Hematopoietic multipotent progenitor cell treated with erythropoietin and hydrocortisone succinate and interleukin-3 and kit ligand, for 17 days (in vitro differentiated cells): ENCODE data around the gene KCNB1.

Source experiments
- DNase-seq: peaks from one replicate; pipeline ENCODE4 v3.0.0-alpha.2; 2015; ENCODE audit warnings: low spot score

KCNB1 gene

DNA sequence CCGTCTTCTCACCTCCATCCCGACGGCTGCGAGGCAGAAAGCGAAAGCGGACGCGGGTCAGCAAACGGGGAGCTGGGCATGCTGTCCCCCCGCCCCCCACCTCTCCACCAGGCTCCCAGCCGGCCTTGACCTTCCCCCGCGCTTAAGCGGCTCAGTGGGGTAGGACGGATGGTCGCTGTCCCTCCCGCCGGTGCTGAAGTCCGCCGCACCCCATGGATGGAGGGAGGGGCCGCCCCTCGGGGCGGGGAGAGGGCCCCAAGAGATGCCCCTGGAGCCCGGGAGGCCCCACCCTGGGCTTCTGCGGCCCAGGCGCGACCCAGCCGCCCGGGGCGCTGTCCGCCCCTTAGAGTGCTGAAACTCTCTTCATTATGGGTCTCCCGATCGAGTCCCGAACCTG, at the start of gene KCNB1:
Gene KCNB1, minus strand, starts transcription at position 48 of the 397 bp plus-strand sequence. CDS start 188 bp downstream, outside the sequence.
- no peak for DNase-seq

DNA sequence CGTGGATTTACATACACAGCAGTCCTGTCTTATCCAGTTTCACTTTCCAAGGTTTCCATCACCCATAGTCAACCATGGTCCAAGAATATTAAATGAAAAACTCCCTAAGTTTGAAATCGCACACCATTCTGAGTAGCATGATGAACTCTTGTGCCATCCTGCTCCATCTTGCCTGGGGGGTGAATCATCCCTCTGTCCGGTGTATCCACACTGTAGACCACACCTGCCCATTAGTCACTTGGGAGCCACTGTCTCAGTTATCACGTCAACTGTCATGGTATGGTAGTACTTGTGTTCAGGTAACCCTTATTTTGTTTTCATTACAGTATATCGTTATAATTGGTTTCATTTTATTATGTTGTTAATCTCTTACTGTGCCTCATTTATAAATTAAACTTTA, 47.0 kb upstream of the KCNB1 start:
- no peak for DNase-seq

DNA sequence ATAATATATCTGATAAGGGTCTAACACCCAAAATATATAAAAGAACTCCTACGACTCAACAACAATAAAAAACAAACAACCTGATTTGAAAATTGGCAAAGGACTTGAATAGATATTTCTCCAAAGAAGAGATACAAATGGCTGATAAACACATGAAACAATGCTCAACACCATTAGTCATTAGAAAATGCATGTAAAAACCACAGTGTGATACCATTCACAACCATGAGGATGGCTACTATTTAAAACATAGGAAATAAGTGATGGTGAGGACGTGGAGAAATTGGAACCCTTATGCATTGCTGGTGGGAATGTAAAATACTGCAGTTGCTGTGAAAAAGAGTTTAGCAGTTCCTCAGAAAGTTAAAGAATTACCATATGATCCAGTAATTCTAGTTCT, 44.1 kb upstream of the KCNB1 start:
- DNase-seq, result no peak

DNA sequence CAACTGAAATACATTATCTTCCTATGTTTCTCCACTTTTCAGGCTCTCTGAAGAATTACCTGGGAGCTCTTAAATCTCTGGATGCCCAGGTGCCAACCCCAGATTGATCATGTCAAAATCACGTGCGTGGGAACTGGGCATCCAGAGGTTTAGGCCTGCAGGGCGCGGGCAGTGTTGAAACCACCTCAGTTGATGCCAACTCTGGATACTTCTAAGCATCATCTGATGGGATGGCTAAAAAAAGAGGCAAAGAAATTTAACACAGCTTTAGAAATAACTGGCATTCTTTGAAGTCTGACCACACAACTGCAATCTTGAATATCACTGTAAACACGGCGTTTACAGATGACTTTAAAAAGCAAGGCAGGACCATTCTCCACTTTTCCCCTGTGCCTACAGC, 43.6 kb upstream of the KCNB1 start:
- no peak for DNase-seq

DNA sequence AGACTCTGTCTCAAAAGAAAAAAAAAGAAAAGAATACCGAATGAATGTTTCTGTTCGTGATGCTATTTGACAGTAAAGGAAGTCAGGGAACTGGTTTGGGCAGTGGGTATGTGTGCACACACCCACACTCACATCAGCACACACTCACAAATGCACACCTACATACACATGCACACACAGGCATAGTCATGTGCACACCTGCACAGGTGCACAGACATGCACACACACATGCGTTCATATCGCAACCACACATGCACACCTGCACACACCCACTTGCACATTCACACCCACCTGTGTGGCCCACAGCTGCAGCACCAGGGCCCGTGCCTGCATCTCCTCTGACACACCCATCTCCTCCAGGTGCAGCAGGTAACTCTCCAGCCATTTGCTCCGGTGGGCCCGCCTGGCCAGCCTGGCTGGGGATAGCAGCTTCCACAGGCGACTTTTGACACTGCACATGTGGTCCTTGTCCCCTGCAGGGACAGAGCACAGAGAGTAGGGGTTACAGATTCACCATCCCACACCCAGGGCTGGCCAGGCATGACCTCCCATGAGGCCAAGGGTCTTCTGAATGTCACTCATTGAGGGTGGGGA, 41.4 kb upstream of the KCNB1 start:
- no peak for DNase-seq

DNA sequence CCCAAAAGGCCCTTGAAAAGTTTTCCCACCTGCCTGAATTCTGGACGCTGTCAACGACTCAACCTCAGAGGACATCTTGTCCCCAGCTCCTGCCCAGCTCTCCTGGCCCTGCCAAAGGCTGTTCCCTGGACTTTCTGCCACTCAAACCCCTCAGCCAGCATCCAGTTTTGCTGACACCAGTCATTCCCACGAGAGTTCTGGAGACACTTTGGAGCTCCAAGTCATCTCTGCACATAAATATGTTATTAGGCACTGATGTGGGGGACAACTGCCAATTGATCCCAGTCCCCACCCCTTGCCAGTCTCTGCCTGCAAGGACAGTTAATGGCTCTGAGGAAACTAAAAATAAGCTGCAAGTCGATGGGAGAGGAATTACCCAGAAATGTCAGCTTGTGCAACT, 38.9 kb upstream of the KCNB1 start:
- no peak for DNase-seq

DNA sequence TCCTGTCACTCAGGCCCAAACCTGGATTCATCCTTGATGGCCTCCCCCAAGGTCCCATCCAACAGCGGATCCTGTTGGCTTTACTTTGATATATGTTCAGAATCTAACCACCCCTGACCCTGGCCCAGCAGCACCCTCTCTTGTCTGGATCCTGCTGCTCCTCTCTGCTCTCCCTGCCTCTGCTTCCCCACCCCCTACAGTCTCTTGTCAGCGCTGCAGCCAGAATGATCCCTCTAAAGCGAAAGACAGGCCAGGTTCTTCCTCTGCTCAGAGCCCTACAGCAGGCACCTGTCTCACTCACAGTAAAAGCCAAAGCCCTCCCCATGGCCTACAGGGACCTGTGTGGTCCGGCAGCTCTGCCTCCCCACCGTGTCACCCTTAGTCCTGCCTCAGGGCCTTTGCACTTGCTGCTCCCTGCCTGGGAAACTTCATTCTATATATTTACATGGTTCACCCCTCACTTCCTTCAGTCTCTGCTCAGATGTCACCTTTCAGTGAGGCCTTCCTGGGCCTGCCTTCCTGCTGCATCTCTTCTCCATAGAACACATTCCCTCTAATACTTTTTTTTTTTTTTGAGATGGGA, 37.4 kb upstream of the KCNB1 start:
- DNase-seq, result no peak

DNA sequence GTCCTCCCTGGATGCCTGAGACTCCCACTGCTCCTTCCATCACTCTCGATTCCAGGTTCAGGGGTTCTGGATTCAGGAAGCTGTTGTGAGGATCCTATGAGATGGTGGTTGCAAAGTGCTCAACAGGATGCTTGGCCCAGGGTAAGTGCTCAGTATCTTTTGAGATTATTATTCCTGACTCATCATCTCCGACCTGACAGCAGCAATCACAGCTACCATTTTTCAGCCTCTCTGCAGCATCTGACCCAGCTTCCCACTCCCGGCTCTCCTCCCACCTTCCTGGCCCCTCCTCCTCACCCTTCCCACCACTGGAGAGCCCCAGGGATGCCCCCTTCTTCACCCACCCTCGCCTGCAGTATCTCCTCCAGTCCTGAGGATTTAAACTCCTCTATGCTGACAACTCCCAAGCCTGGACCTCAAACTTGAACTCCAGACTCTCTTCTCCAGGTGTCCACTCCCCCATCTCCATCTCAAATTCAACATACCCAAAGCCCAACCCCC, 36.8 kb upstream of the KCNB1 start:
- DNase-seq, result no peak

DNA sequence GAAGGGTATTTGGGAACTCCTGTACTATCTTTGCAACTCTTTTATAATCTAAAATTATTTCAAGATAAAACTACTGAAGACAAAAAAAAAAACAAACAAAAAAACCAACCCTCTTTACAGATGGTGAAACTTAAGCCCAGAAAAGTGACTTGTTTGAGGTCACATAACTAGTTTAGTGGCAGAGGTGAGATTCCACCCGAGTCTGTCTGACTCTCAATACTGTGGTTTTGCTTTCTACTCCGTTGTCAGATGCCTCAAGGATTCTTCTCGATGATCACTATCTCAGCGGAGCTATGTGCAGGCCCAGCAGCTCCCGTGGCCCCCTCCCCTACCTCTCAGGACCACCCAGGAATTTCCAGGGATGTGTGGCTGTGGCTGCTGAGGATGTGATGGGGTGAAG, 36.1 kb upstream of the KCNB1 start:
- DNase-seq, result no peak

DNA sequence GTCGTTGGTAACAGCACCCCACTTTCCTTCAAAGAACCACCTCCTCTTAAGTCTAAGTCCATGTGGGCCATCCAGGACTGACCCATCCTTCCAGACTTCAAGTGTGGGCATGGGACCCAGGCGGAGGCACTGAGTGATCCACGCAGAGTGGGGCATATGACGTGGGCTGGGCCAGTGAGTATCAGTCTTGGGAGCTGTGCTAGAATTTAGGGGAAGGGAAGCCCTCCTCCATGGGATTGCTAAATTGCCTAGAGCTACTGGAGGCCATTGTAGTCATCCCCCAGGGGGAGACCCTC, 35.3 kb upstream of the KCNB1 start:
- no peak for DNase-seq

DNA sequence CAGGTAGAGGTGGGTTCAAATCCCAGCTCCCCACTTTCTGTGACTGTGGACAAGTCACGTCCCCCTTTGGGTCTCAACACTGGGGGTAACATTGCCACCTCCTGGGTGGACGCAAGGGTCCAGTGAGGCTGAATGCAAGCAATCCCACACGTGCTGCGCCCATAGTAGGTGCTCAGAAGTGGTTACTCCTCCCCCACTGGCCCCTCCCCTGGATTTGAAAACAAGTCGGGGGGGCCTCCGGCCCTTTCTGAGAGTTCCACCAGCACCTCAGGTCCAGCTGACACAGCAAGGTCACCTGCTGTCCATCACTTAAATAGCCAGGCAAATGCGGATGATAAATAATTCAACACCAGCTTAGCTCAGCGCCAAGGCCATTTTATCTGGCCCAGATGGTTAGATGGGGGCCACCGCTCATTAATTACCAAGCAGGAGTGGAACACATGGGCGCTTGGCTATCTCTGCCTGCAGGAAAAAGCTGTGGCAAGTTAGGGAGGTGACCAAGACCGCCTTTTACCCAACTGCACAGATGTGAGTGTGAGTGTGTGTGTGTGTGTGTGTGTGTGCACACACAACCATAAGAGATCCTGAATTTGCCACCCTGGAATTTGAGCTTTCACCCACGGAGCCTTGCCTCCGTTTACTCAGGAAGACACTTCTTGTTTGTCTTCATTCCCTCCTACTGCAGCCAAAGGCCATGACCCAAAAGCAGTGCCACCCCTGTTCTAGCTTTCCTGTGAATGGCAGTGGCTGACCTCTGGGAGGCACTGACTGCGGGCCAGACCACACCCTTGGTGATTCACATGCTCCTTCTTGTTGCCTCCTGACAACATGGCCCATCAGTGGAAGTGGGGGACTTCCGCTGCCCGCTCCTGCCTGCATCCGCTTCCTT, 34.7 kb upstream of the KCNB1 start:
- DNase-seq, result no peak

DNA sequence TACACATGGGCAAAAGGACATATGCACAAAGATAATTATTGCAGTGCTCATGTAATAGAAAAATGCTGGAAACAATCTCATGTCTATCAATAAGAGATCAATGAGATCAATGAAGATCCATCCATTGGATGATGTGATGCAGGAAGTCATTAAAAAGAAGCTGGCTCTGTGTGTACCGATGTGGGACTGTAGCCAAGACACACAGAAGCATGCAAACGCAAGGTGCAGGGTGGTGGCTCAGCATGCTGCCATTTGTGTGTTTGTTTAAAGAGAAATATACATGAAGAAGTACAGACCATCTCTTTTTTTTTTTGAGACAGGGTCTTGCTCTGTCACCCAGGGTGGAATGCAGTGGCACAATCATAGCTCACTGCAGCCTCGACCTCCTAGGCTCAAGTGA, 33.1 kb upstream of the KCNB1 start:
- DNase-seq, result no peak

DNA sequence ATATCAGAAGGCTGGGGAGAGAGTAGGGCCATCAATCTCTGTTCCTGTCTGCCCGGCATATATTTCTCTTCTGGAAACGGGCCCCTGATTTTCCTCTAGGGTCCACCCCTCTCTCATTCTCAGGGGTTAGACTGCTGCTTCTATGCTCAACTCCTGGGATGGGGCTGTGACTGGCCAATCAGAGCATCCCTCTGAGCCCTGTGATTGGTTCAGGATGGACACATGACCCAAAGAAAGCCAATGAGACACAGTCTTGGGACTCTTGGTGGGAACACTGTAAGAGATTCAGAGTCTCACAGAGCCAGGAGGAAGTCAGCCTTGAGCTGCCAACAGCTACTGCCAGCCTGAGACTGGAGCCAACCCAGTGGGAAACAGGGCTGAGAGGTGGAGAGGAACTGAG, 31.0 kb upstream of the KCNB1 start:
- no peak for DNase-seq

DNA sequence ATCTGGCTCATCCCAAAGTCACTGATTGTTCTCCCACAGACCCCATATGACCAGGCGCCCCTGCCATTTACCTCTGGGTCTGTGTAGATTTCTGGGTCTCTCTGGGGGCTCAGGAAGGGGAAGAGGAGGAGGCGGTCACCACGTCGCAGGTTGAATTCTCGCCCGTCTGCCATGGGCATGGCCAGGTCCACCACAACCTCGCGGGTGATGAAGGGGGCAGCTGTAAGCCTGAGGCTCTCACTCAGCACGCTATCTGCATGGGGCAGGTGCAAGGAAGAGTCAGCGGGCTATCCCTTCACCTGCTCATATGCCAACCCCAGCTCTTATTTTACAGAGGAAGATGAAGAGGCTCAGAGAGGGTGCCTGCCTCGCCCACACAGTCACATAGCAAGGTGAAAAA, 30.5 kb upstream of the KCNB1 start:
- no peak for DNase-seq

DNA sequence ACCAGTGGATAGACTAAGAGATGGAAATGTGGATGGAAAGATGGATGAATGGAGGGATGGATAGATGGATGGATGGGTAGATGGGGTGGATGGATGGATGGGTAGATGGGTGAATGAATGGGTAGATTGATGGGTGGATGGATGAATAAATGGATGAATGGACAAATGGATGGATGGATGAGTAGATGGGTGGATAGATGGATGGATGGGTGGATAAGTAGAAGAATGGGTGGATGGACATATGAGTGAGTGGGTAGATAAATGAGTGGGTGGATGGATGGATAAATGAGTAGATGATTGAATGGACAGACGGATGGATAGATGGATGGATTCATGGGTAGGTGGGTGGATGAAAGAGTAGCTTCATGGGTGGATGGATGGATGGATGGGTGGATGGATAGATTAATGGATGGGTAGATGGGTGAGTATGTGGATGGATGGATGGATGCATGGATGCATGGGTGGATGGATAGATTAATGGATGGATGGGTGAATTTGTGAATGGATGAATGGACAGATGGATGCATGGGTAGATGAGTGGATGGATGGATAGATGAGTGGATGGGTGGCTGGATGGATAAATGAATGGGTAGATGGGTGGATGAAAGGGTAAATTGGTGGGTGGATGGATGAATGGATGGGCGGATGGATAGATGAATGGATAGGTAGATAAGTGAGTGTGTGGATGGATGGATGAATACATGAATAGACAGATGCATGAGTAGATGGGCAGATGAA, 29.5 kb upstream of the KCNB1 start:
- no peak for DNase-seq

DNA sequence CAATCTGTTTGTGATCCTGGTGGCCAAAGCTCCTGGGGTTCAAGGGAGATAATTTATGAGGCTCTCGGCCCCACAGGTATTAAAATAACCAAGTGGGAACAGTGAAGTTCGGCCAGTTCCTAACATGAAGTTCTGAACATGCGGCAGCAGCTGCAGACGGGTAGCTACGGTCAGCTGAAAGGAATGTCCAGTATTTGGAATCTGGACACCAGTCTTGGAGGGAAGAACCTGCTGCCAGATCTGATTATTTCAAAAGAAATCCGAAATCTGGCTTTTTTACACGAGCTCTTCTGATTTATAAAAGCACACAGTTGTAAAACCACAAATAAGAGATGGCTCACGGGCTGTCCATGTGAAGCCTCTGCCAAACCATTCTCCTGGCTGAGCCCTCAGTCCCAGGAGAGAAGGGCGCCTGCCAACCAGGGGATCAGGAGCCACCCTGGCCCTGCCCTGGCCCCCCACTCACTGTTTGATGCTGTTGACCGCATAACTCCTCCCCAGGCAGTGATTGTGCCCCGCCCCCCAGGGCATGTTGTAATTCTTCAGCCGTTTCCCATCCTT, 28.2 kb upstream of the KCNB1 start:
- no peak for DNase-seq

DNA sequence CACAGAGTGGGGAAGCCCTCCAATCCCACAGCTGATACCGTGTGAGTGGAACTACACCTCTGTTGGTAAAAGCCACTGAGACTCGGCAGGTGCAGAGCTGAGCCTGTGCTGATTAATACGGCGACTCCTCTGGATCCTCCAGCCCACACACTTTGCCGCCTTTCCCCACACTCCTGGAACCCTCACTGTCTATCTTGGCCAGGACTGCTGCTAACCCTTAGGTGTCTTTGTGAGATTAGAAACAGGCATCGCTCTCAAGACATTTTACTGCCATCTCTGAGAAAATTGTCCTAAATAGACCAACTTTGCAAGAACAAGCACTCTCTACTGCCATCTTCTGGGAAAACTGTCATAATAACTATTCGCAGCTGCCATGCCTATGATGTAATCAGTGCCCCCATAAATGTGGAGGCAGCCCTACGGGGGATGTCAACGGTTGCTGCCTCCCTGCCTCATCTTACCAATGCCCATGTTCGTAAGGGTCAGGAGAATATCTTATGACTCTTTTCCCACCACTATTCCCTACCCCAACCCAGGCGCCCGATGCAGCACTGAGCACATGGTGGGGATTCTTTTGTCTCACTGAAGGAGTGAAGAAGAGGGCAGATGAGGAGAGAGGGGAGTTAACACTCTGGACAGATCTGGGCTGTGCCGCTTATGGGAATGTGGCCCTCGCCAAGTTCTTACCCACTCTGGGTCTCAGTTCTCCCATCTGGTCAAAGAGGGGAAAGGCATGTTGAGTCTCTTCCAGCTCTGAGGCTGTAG, 26.1 kb upstream of the KCNB1 start:
- DNase-seq, result no peak

DNA sequence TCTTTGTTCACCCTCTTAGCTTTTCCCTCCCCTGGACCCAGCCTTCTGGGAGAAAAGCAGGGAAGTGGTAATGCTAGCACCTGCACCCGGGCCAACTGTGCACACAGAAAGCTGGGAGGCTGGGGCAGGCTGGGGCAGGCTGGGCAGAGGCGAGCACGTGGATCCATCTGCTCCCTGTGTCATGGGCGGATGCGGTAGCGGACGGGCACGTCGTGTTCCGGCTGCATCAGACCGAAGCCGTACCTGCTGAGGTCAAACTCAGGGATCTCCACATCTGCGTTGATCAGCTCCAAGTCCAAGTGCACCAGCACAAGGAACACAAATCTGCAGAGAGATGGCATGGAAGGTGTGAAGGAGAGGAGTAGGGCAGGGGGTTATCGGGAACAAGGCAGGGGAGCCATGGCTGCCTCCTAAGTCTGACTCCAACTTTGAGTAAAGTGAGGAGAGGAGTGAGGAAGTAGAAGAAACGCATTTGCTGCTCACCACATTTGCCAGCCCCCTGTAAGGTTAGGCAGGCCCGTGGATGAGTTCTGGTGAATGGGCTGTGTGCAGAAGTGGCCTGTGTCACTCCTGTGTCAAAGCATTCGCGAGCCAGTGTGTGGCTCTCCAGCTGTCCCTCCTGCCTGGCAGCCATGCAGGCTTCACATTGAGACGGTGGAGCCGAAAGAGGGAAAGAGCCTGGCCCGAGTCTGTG, 25.4 kb upstream of the KCNB1 start:
- DNase-seq, result no peak

DNA sequence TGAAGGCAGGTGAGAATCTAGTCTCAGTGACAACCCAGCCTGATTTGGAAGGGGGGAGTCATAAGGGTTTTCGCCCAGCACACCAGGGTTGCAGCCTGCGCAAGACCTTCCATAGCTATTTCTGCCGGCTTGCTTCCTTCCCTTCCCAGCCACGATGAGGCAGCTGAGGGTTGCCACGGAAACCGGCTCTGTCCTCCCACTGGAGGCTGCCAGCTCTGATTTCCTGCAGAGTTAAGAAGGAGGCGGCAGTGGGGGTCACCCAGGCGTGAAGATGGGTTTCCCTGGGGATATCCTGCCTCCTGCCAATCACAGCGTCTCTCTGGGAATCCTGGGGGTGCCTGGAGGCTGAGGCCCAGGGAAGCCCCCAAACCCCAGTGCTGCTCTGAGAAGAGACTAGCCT, 23.1 kb upstream of the KCNB1 start:
- no peak for DNase-seq

DNA sequence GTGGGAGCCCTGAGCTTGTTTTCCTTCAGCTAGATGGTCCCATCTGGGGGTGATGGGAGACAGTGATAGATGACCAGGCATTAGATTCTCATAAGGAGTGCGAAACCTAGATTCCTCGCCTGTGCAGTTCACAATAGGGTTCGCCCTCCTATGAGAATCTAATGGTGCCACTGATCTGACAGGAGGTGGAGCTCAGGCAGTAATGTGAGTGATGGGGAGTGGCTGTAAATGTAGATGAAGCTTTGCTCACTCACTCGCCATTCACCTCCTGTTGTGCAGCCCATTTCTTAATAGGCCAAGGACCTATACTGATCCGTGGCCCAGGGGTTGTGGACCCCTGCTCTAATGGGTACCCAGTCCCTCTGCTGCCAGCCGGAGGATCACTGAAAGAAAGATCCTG, 20.7 kb upstream of the KCNB1 start:
- DNase-seq, result no peak

DNA sequence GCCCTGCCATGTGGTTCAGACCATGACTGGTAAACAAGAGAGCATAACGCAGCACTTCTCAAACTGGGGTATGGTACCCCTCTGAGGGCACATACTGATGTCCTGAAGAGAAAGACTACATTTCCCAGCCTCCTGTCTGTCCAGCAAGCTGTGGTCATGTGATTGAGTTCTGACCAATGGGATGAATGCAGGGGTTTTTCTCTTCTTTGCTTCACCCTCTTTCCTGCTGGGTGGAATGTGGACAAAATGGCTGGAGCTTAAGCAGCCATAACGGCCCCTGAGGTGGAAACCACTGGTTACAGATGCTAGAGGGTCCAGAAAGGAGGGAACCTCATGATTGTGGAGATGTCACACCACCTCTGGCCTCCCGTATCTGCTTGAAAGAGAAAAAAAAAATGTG, 19.4 kb upstream of the KCNB1 start:
- DNase-seq, result no peak
